Right atrium auricular region (tissue), 2 donors: ENCODE data around the gene TBXAS1. TPM values are rescaled to one million over a fixed set of nuclear protein-coding genes. Genes with fewer than 3 reads are reported as not detected.

Experiments
- DNase-seq: peaks from one replicate; pipeline ENCODE4 v3.0.0-alpha.2; 2019; ENCODE audit warnings: low spot score
- H3K27ac ChIP-seq, 2 donors: fragments of 200-600 bp; sonication (generic); 1 replicate in 1 of 2; 2 replicates in 1 of 2; pipeline ENCODE4 v1.5.1; 2016 to 2019
- H3K27me3 ChIP-seq, 2 donors: fragments of 200-600 bp; sonication (generic); one replicate each; pipeline versions ENCODE4 v1.5.1 to v1.6.0; 2017 to 2019
- H3K36me3 ChIP-seq: fragments of 200-600 bp; sonication (generic); one replicate; pipeline ENCODE4 v1.5.1; 2016
- H3K4me1 ChIP-seq, 2 donors: fragments of 200-600 bp; sonication (generic); one replicate each; pipeline versions ENCODE4 v1.5.1 to v1.6.0; 2017 to 2019
- H3K4me3 ChIP-seq, 2 donors: fragments of 200-600 bp; sonication (generic); 1 replicate in 1 of 2; 2 replicates in 1 of 2; pipeline ENCODE4 v1.5.1; 2017 to 2019; ENCODE audit warnings: mild to moderate bottlenecking in 1 of 2, moderate library complexity in 1 of 2
- H3K9me3 ChIP-seq, 2 donors: fragments of 200-600 bp; sonication (generic); one replicate each; pipeline ENCODE4 v1.5.1; 2019
- CTCF ChIP-seq, 2 donors: fragments of 200-600 bp; sonication (generic); IDR thresholded peaks; one replicate each; pipeline ENCODE4 v1.5.1; 2019; ENCODE audit warnings: antibody characterized with exemption in 2 of 2
- total RNA-seq, 2 donors: library from RNA; depleted of rRNA; stranded (reverse); fragments of >200 nt; gene quantifications; one replicate each; pipeline ENCODE4 v1.1.0, GENCODE V29; 2016

TBXAS1 gene
- total RNA-seq, 2 donors from 2014 or later, result 4.6 to 15.3 TPM

- Histone ChIP-seq H3K27me3 (no peaks in the 10 kb centered on the region), H3K4me3 (no peak overlapping the region), H3K36me3 (no peaks in the 10 kb centered on the region), H3K27ac (no peak overlapping the region), H3K4me1 (no peaks in the 10 kb centered on the region), H3K9me3 (no peaks in the 10 kb centered on the region)
- no peak for DNase-seq
- TF ChIP-seq CTCF (IDR thresholded peaks at IDR 0.05), result no peak
These were observed 59.0 kb downstream of the TBXAS1 start for GRCh38 chr7:139887992-139888481.

- no peak for DNase-seq
- Histone ChIP-seq H3K4me1 (no peaks in the 10 kb centered on the region), H3K4me3 (no peak overlapping the region), H3K36me3 (no peaks in the 10 kb centered on the region), H3K27ac (no peak overlapping the region), H3K9me3 (no peaks in the 10 kb centered on the region), H3K27me3 (no peaks in the 10 kb centered on the region)
- no peak for TF ChIP-seq CTCF (IDR thresholded peaks at IDR 0.05)
These were observed 60.3 kb downstream of the TBXAS1 start for GRCh38 chr7:139889186-139889871.

GRCh38 chr7:139893461-139893860 lies 64.4 kb downstream of the TBXAS1 start:
- TF ChIP-seq CTCF (IDR thresholded peaks at IDR 0.05), result no peak
- Histone ChIP-seq H3K9me3 (no peaks in the 10 kb centered on the region), H3K36me3 (no peaks in the 10 kb centered on the region)

GRCh38 chr7:139893999-139894398 lies 64.9 kb downstream of the TBXAS1 start:
- no peak for TF ChIP-seq CTCF (IDR thresholded peaks at IDR 0.05)
- Histone ChIP-seq H3K4me3 (no peak overlapping the region), H3K27me3 (no peaks in the 10 kb centered on the region), H3K9me3 (no peaks in the 10 kb centered on the region), H3K36me3 (no peaks in the 10 kb centered on the region), H3K4me1 (peaks cover 0 to 14% of the 10 kb centered on the region in 2 donors), H3K27ac (no peak overlapping the region)
- no peak for DNase-seq

More at GRCh38 chr7:139893461-139893860, 64.4 kb downstream of the TBXAS1 start:
- no peak for DNase-seq
- H3K4me3 ChIP-seq, result no peak overlapping the region
- H3K27me3 ChIP-seq, result no peaks in the 10 kb centered on the region
- H3K4me1 ChIP-seq, result peaks cover 0 to 14% of the 10 kb centered on the region in 2 donors
- H3K27ac ChIP-seq, result no peak overlapping the region

- H3K36me3 ChIP-seq, result no peaks in the 10 kb centered on the region
- no peak overlapping the region for H3K4me3 ChIP-seq
- H3K9me3 ChIP-seq, result no peaks in the 10 kb centered on the region
- no peak for TF ChIP-seq CTCF (IDR thresholded peaks at IDR 0.05)
- H3K4me1 ChIP-seq, result peaks cover 0 to 14% of the 10 kb centered on the region in 2 donors
- DNase-seq, result no peak
- no peak overlapping the region for H3K27ac ChIP-seq
- H3K27me3 ChIP-seq, result no peaks in the 10 kb centered on the region
These were observed 66.2 kb downstream of the TBXAS1 start for GRCh38 chr7:139895141-139895829.
